Skeletal muscle tissue (tissue), 4 donors: Measurements from ENCODE around the gene TBXA2R. TPM values are rescaled to one million over a fixed set of nuclear protein-coding genes. Genes with fewer than 3 reads are reported as not detected.

ENCODE experiments used
- H3K27ac ChIP-seq: one replicate; pipeline ENCODE4 v1.7.0; 2013; ENCODE audit warnings: mild to moderate bottlenecking, low read depth, low read length, inconsistent platforms
- H3K27me3 ChIP-seq, 3 donors: one replicate each; pipeline ENCODE4 v1.7.0; 2013; ENCODE audit warnings: low read length in 3 of 3; ENCODE audit not compliant: control insufficient read depth in 3 of 3, insufficient read depth in 3 of 3
- H3K36me3 ChIP-seq, 3 donors: one replicate each; pipeline ENCODE4 v1.7.0; 2013; ENCODE audit warnings: low read length in 3 of 3; ENCODE audit not compliant: control insufficient read depth in 3 of 3, insufficient read depth in 3 of 3
- H3K4me1 ChIP-seq, 3 donors: one replicate each; pipeline ENCODE4 v1.7.0; 2013; ENCODE audit warnings: low read length in 3 of 3, mild to moderate bottlenecking in 3 of 3; ENCODE audit not compliant: control insufficient read depth in 3 of 3, insufficient read depth in 3 of 3
- H3K4me3 ChIP-seq, 3 donors: one replicate each; pipeline ENCODE4 v1.7.0; 2013; ENCODE audit warnings: low read length in 3 of 3
- H3K9ac ChIP-seq, 3 donors: one replicate each; pipeline ENCODE4 v1.7.0; 2013; ENCODE audit warnings: low read length in 3 of 3, mild to moderate bottlenecking in 3 of 3, moderate library complexity in 2 of 3, low read depth in 1 of 3
- H3K9me3 ChIP-seq, 3 donors: one replicate each; pipeline ENCODE4 v1.7.0; 2013; ENCODE audit warnings: low read length in 3 of 3; ENCODE audit not compliant: control insufficient read depth in 3 of 3
- total RNA-seq: library from RNA; depleted of rRNA; stranded (reverse); fragments of >200 nt; gene quantifications from one replicate; pipeline ENCODE4 v1.2.3, GENCODE V29; 2014
- donor health status: Osteomylitis.

TBXA2R gene
- total RNA-seq, 1 donor from 2014 or later, result under 0.01 TPM

DNA sequence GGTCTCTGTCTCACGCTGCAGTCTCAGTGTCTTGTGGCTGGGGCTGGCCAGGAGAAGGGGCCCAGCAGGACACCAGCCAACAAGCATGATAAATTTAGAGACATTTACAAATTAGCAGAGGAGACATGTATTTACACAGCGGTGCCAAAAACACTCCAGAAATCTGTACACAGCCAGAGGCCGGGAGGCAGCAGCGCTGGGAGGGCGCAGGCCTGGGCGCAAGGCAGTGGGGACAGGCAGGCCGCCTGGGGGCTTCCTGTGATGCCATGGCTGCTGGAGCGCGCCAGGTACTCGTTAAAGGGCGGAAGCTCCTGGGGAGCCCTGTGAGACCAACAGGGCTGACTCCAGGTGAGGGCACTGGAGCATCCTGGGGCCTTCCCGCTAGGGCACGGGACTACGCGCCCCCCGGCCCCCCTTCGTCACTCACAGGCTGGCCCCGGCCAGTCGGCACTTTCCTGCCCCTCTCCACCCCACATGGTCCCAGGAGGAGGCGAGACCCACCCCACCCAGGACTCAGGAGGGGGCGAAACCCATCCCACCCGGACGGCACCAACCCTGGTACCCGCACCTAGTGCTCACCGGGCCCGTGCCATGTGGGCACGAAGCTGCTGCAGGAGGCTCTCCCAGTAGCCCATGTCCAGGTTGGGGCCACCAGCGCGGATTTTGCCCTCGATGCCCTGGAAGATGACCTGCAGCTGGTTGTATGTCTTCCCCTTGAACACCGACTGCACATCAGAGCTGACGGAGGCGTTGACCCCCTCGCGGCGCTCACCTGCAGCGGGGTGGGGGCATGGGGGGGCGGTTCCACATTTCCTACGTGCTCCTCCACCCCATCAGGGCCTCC lies 7.4 kb upstream of the TBXA2R start:
- H3K4me1 ChIP-seq, result peaks cover 4 to 13% (median 9%) of the 10 kb centered on the region in 3 donors
- H3K4me3 ChIP-seq, result no peak overlapping the region
- H3K9ac ChIP-seq, result no peak overlapping the region
- H3K27ac ChIP-seq, result no peak overlapping the region
- H3K36me3 ChIP-seq, result peaks cover 18 to 35% (median 27%) of the 10 kb centered on the region in 3 donors
- no peaks in the 10 kb centered on the region for H3K9me3 ChIP-seq
- no peaks in the 10 kb centered on the region for H3K27me3 ChIP-seq

DNA sequence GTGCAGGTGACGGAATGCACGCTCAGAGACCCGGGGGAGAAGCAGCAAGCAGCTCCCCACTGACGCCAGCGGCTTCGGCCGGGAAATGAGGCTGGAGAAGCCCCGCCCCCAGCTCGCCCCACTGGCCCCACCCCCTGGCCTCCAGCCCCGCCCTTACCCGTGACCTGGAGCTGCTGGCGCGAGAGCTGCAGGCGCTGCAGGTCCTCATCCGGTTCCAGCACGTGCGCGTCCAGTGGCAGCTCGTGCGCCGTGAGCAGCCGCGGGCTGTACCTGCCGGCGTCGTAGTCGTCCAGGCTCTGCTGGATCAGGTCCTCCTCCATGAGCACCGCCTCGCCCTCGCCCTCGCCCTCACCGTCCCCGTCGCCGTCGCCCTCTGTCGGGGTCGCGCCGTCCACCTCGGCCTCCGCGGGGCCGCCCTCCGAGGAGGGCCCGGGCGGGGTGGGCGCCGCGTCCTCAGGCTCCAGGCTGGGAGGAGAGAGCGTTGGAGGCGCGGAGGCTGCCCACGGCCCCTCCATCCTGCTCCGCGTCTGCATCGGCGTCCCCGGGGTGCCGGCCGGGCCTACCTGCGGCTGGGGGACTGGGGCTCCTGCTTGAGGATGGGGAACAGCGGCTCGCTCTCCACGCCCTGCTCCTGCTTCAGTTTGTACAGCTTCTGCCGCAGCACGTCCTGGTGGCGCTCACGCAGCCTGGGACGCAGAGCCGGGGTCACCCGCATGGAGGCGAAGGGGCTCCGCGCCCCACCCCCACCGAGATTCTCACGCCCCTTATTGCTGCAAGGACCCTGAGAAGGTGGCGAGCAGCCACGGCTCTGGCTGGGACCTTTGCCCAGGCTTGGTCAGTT lies 6.4 kb upstream of the TBXA2R start:
- H3K9ac ChIP-seq, result no peak overlapping the region
- H3K27ac ChIP-seq, result no peak overlapping the region
- no peak overlapping the region for H3K4me3 ChIP-seq
- H3K27me3 ChIP-seq, result peaks cover 0 to 3% (median 0%) of the 10 kb centered on the region in 3 donors
- peaks cover 18 to 33% (median 26%) of the 10 kb centered on the region in 3 donors for H3K36me3 ChIP-seq
- H3K9me3 ChIP-seq, result no peaks in the 10 kb centered on the region
- H3K4me1 ChIP-seq, result peaks cover 4 to 16% (median 10%) of the 10 kb centered on the region in 3 donors

- no peak overlapping the region for H3K4me3 ChIP-seq
- no peak overlapping the region for H3K9ac ChIP-seq
- peaks cover 7 to 22% (median 17%) of the 10 kb centered on the region in 3 donors for H3K4me1 ChIP-seq
- peaks cover 4 to 10% (median 5%) of the 10 kb centered on the region in 3 donors for H3K27me3 ChIP-seq
- no peaks in the 10 kb centered on the region for H3K9me3 ChIP-seq
- no peak overlapping the region for H3K27ac ChIP-seq
- peaks cover 18 to 30% (median 20%) of the 10 kb centered on the region in 3 donors for H3K36me3 ChIP-seq
Observed at GRCh38 chr19:3612330-3612729, 5.7 kb upstream of the TBXA2R start.

DNA sequence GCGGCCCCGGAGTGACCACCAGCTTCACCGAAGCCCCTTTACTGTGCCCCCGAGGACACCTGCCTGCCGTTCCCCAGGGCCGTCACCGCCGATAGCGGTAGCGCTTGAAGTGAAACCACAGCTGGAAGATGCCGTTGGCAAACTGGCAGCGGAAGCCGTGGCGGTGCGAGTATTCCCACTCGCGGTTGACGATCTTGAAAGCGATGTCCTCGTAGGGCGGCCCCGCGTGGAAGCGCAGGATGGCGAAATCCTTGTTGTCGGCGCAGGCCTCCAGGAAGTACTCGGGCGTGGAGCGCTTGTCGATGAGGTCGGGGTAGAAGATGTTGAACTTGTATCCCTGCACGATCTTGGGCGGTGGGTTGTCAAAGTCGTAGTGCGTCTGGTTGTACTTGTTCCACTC lies 5.2 kb upstream of the TBXA2R start:
- H3K9ac ChIP-seq, result no peak overlapping the region
- no peak overlapping the region for H3K4me3 ChIP-seq
- H3K36me3 ChIP-seq, result peaks cover 18 to 30% (median 20%) of the 10 kb centered on the region in 3 donors
- peaks cover 8 to 15% (median 8%) of the 10 kb centered on the region in 3 donors for H3K27me3 ChIP-seq
- peaks cover 7 to 21% (median 20%) of the 10 kb centered on the region in 3 donors for H3K4me1 ChIP-seq
- no peaks in the 10 kb centered on the region for H3K9me3 ChIP-seq
- H3K27ac ChIP-seq, result no peak overlapping the region

GRCh38 chr19:3610745-3611717 lies 4.4 kb upstream of the TBXA2R start:
- Histone ChIP-seq H3K9ac (no peak overlapping the region), H3K9me3 (no peaks in the 10 kb centered on the region), H3K27ac (no peak overlapping the region), H3K4me3 (no peak overlapping the region), H3K36me3 (peaks cover 18 to 30% (median 20%) of the 10 kb centered on the region in 3 donors), H3K4me1 (peaks cover 7 to 24% (median 20%) of the 10 kb centered on the region in 3 donors), H3K27me3 (peaks cover 8 to 15% (median 11%) of the 10 kb centered on the region in 3 donors)

GRCh38 chr19:3609779-3610719 lies 3.4 kb upstream of the TBXA2R start:
- peaks cover 10 to 34% (median 26%) of the 10 kb centered on the region in 3 donors for H3K4me1 ChIP-seq
- peaks cover 14 to 23% (median 20%) of the 10 kb centered on the region in 3 donors for H3K27me3 ChIP-seq
- H3K4me3 ChIP-seq, result no peak overlapping the region
- peaks cover 18 to 26% (median 20%) of the 10 kb centered on the region in 3 donors for H3K36me3 ChIP-seq
- H3K27ac ChIP-seq, result peak overlapping the region; percentile 25
- no peaks in the 10 kb centered on the region for H3K9me3 ChIP-seq
- H3K9ac ChIP-seq, result no peak overlapping the region

- peak overlapping the region; percentile 25 for H3K27ac ChIP-seq
- H3K36me3 ChIP-seq, result peaks cover 16 to 22% (median 20%) of the 10 kb centered on the region in 3 donors
- no peaks in the 10 kb centered on the region for H3K9me3 ChIP-seq
- peaks cover 10 to 35% (median 31%) of the 10 kb centered on the region in 3 donors for H3K4me1 ChIP-seq
- no peak overlapping the region for H3K9ac ChIP-seq
- H3K27me3 ChIP-seq, result peaks cover 20 to 28% (median 26%) of the 10 kb centered on the region in 3 donors
- no peak overlapping the region for H3K4me3 ChIP-seq
Observed at GRCh38 chr19:3608750-3609322, 2.2 kb upstream of the TBXA2R start.

DNA sequence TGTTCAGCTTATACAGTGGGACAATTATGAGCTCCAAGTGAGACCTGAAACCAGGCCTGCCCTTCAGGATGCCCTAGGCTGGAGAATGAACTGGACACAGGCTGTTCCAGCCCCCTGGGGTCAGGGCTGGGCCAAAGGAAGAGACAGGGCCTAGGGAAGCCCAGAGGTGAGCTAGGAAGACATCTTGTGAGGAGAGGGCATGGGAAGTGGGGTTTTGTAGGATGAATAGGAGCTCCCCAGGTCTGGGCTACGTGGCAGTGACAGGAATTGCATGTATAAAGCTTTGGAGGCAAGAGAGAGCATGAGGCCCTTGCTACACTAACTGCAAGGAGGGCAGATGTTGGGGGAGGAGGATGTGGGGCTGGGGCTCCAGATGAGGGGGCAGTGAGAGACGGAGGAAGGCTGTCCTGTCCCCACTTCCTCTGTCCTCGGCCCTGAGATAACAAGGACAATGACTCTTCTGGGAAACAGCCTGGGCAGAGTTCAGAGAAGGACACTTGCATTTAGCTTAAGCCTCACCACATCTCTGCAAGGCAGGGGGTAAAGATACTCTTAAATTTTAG lies 1.5 kb upstream of the TBXA2R start:
- peaks cover 10 to 41% (median 34%) of the 10 kb centered on the region in 3 donors for H3K4me1 ChIP-seq
- H3K9ac ChIP-seq, result peak overlapping the region in 1 of 3 donors; percentile 45
- H3K9me3 ChIP-seq, result no peaks in the 10 kb centered on the region
- H3K4me3 ChIP-seq, result peak overlapping the region in 1 of 3 donors; percentile 61
- H3K36me3 ChIP-seq, result peaks cover 15 to 20% (median 16%) of the 10 kb centered on the region in 3 donors
- H3K27me3 ChIP-seq, result peaks cover 20 to 32% (median 28%) of the 10 kb centered on the region in 3 donors
- H3K27ac ChIP-seq, result peak overlapping the region; percentile 75
